GM04503 (cell line): ENCODE results near the gene DOCK2.

Experiments used
- DNase-seq: peaks from one replicate; pipeline ENCODE4 v3.0.0-alpha.2; 2012; ENCODE audit warnings: low read depth

The DOCK2 gene

DNA sequence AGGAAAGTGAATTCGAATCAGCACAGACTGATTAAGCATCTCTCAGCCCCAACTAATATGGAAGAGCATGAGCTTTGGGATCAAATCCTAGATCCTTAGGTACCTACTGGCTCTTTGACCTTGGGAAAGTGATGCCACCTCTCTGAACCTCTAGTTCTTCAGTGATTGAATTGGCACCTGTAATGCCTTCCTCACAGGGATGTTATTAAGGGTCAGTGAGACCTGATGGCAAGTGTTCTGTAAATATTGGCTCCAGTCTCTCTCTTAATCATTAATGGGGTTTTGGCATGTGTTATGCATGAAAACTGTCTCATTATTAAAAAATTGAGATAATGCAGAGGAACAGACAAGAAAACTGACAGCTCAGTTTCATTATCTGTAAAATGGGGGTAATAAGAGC, 227.4 kb downstream of the DOCK2 start:
- DNase-seq: no peak

DNA sequence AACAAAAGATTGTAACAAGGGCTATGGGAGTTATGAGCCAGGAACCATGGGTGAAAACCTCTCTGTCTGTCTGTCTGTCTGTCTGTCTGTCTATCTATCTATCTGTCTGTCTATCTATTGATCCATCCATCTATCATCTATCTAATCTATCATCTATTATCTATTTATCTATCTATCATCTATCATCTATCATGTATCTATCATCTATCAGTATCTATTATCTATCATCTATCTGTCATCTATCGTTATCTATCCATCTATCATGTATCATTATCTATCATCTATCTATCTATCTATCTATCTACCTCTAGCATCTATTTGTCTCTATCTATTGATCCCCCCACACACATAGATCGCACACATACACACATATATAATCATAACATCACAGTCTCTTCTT, 230.3 kb downstream of the DOCK2 start:
- no peak for DNase-seq

DNA sequence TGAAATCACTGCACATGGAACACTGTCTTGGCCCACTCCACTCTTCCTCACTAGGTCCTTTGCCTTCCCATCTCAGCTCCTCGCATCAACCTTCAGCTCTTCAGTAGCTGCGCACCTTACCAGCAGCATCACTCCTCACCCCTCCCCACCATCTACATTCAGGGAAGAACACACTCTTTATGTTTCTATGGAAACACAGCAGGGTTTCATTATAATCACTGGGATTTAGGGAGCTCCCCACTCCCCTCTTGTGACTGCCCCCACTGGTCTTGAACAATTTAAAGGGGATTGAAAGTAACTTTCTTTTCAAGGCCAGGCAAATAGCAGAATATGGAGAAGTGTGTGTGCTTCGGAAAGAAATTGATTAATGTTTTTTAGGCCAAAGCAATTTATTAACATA, 232.0 kb downstream of the DOCK2 start:
- DNase-seq: no peak

DNA sequence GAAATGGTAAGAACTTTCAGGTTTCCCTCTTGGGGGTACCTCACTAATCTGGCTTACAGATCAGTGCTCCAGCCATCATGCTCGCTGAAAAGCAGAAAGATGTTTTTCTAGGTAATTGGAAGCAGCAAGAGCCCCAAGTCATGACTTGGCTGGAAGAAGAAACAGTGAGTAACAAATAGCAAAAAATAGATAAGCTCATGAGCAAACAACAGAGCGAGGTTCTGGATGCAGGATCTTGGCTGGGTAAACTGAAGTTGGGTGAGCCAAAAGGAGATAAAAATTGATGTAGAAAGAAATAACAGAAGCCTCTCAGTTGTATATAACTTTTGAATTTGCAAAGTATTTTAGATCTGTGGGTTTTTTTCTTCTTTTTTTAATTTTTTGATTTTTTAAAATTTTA, 233.1 kb downstream of the DOCK2 start:
- DNase-seq: no peak

DNA sequence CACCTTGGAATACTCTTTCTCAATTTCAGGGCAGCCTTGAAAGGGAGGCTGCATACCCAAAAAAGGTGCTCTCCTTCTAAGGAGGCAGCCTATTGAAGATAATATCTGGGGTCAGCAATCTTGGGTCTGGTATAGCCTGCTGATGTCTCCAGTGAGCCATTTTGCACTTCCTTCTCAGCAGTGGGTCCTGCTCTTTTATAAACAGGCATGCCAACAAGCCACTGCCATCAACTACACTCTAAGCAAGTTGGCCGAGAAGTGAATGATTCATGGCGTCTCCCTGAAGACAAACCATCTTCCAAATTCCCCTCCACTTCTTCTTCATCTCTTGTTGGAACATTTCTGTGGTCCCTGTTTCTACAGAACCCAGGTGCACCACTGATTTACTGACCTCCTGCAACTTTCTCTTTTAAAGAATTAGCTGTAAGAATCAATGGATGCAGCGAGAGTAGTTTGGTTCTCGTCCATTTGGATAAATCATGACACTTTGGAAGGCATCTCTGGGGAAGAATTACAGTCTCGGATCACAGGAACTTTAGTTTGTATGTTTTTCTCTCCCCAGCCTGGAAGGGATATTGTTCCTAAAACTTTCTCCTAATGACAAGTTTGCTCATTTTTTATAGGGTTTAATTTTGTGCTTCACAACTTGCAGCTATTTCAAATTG, 234.9 kb downstream of the DOCK2 start:
- DNase-seq: no peak

DNA sequence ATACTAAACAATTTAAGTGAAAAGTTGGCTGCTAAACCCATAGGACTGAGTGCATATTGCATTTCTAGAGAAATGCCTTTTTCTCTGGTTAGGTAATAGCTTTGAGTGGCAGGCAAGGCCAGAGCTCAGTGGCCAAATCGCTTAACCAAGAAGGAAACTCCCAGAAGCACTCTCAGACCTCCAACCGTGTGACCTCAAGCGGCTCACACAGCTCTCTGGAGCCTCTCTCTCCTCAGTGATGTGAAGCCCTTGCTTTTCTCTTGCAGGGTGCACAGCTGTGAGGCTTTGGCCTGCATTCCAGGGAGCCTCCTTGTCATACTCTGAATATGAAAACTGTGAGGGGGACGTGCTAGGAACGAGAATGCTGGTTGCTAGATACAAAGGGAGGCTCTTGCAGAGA, 236.6 kb downstream of the DOCK2 start:
- no peak for DNase-seq

DNA sequence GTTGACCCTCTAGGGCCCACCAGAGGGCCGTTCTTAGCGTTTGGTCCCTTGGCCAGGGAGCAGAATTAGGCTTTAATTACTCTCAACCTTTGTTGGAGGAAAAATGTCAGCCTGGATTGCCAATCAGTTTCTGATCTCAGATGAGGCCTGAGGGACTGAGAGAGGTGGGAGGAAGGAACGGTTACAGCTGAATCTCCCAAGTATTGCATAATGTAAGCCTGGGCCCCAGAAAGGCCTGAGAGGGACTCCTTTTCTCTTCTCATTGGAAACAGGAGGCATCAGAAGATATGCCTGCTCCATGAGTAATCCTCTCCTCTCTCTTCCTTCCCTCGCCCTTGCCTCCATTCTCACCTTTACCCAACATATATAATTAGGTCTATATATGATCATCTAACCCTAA, 237.5 kb downstream of the DOCK2 start:
- DNase-seq: no peak

DNA sequence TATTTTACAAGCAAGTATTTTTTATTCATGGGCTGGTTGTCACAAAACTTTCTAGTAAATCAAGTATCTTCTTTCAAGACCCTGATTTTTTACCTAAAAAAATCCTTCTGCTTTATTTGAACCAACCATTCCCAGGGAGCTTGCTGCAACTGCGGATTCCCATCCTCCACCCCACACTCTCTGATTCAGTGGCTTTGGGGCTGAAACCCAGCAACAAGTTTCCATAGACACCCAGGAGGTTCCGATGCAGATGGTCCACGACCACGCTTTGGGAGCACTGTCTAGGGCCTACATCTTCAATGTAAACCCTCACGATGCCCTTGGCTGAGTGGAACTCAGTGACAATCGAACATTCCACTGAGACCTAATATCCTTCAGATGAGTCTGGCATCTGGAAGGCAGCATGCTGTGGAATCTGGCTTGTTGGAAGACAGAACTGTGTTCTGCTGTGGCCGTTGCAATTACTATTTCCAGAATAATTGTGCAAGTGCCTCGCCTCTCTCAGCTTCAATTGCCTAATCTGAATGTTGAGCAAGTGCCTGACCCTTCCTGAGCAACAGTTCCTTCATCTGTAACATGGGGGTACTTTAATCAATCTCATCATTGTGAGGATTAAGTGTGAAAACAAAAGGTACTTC, 238.1 kb downstream of the DOCK2 start:
- peak; percentile 71 for DNase-seq

DNA sequence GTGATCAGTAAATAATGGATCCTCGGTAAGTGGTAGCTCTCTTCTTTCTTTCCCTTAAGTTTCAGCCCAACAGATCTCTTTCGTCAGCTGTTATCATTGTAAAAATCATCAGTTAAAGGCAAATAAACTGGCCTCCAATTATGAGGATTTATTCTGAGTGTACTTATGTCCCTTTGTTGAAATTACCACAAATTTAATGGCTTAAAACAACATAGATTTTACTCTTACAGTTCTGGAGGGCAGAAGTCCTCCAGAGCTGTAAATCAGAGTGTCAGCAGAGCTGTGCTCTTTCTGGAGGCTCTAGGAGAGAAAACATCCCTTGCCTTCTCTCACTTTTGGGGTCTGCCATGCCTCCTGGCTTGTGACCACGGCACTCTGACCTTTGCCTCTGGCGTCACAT, 238.7 kb downstream of the DOCK2 start:
- DNase-seq: no peak

DNA sequence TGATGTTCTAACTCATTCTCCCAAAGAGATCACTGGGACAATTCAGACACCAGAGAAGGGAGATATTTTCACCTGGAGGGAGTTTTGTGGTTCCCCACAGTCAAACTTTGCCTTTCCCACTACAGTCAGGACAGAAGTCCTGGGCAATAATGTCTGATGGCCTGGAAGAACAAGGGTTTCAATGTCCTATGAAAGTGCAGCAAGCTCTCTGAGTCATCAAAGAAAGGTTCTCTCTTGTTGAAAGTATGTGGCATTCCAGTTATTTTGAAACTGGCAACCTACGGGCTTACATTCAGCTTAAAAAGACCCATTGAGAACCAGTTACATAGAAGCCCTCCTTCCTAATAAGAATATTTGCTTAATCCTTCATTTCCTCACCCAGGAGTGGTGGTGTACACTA, 239.3 kb downstream of the DOCK2 start:
- no peak for DNase-seq

DNA sequence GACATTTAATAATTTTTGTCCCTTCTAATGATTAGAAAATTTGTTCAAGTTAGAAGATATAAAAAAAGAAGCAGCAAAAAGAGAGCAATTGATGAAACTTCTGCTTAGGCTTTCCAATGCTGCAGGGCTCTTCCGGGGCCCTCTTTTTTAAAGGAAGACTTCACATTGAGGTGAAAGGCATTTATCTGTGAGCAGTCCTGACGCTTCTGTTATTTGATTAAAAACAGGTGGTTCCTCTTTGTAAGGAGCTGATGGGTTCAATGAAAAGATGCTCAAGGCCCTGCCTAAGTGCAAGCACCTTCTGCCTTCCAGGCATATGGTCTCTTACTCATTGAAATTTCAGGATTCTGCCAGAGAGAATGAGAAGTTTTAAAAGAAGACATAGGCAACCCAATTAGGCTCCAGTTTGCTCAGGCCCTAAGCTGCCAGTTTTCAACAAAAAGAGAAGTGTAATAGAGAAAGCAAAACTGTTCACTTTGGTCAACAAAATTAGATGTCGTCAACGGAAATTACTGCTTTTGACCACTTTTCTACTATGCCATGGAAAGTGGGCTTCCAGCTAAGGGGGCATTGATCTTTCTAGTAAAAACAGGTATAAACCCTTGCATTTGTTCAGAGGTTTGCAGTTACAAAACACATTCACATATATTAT, 243.1 kb downstream of the DOCK2 start:
- DNase-seq: no peak

DNA sequence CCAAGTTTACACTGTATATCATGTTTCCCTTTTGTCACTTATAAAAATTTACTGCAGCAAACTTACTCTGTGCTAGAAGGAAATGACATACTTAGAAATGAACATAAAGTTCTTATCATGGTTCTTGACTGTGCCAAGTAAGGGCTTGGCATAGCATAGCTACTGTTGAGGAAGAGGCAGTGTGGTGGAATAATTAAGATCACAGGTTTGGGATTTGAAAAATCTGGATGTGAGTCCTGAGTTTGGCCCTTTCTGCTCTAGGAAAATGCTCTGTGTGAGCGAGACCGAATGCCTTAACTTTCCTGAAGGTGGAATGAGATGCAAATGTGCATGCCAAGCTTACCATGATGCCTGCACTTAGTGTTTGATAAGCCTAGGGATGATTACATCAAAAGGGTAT, 243.7 kb downstream of the DOCK2 start:
- no peak for DNase-seq

DNA sequence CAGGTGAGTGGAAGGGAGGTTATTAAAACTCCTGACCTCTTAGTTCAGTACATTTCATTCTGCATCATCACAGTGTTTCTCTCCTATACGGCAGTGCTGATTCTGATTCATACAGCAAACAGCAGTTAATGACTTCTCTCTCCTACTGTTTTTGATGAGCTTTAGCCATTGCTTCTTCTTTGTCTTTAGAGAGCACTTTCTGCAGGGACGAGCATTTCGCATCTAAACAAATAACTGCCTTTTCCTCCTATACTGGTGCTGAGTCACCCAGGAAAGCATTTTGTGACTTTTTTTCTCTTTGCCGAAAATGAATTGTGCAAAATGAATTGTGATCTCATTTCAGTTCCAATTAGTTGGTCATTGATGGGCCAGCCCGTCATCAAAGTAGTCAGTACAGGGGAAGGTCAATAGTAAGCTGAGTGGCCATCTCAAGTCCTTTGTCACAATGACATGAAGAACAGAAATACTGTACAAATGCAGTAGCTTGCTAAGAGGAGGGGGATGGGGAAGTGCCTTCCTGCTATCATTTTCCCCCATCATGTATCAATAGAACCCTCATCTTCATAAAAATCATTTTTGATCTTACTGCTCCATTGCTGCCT, 244.7 kb downstream of the DOCK2 start:
- no peak for DNase-seq

DNA sequence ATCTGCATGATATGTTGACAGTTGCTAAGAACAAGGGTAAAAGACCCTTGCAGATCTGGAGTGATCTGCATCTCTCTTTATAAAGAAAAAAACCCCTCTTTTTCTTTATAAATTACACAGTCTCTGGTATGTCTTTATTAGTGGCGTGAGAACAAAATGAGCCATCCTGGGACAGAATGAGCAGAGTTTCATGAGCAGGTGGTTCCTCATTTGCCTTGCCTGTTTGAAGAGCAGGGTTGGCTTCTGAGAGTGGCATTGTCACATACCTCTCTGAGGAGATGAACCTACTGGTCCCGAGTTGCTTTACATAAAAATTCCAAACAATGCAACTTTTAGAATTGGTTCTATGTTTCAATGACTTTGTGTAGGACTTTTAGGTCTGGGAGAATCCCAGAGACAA, 249.0 kb downstream of the DOCK2 start:
- no peak for DNase-seq

DNA sequence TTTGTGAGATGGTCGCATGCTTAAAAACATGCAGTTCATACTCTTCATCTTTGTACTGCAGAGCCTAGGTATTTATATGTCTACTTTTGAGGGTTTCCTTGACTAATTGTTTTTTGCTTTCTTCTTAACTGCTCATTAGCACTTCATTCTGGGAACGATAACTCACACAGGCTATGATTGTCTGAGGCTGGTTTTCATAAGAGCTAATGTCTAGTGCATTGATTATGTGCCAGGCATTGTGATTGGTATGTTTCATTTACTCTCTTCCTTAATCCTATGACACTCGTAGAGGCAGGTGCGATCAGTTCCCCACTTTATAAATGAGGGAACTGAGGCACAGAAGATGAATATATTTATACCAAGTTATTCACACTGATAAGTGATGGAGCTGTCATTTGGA, 249.6 kb downstream of the DOCK2 start:
- DNase-seq: no peak

DNA sequence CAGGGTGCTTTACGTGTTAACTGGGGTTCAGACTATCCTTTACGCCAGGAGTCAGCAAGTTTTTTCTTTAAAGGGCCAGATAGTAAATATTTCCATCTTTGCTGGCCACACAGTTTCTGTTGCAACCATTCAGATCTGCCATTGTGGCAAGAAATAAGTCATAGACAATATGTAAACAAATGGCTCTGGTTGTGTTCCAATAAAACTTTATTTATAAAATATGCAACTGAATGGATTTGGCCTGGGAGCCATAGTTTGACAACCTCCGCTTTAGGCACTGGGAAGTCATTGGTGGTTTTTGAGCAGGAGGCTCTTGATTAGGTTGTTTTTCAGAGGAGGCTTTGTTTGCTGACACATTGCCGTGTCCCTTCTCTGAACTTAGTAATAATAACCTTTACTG, 252.5 kb downstream of the DOCK2 start:
- no peak for DNase-seq

DNA sequence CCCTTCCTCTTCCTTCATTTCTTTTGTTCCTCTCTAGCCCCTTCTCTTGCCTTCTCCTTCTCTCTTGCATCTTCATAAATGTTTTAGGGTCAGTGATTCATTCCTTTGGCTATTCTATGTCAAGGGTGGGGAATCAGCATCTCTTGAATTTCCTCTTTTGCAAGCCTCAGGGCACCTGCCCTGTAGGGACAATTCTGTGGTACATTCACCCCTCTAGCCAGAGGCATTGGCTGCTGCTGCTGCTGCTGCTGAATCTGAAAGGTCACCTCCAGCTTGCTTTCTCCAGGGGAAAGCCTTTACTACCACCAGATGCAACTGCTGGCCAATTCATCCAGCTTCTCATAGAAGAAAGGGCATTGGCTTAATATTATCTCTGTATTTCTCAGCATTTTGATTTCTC, 255.9 kb downstream of the DOCK2 start:
- no peak for DNase-seq

DNA sequence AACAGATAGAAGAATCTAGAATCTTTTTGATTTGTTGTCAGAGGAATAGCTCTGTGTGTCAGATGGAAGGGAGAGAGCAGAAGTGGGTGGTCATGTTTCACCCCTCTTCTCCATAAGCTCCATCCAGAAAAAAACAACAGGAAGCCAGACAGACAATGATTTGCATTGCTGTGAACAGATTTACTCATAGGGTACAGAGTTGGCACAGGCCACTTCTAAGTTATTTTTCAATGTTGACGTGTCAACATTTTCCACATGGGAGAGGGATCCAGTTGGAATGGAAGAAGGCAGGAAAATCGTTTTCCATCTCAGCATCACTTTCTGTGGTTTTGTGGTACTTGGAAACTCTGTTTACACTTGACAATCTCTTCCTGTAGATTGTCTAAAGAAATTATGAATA, 256.5 kb downstream of the DOCK2 start:
- no peak for DNase-seq

DNA sequence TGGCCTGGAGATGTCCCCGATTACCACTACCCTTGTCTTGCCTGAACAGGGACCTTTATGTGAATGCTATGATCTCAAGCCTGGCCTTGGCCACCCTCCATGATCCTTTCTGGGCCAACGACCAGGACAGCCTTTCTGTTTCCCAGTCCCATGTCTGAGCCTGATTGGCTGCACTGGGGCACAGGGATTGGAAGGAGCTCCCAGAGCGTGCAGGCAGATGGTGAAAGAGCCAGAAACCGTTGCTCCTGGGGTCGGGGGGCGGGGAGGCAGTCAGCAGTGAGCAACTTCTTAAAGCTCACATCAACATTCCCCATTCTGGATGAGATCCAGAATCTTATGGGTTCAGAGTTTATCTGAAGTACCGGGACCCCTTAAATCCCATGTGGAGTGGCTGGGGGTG, 258.9 kb downstream of the DOCK2 start:
- no peak for DNase-seq

DNA sequence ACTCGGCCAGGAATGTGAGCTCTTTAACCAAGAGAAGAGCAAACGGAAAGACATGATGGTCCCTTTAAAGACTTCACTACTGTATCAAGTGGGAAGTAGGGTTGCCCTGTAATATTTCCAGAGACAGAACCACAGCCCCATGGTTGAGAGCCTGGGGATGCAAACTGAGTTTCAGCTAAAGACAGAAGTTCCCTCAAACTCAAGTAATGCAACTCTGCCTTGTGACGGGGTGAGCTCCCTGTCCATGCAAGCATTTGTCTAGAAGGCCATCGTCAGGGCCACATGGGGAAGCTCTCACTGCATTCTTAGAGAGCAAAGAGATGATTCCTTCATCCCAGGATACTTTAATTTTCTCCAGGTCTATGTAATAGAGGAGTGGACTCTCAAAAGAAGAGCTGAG, 260.4 kb downstream of the DOCK2 start:
- DNase-seq: no peak

DNA sequence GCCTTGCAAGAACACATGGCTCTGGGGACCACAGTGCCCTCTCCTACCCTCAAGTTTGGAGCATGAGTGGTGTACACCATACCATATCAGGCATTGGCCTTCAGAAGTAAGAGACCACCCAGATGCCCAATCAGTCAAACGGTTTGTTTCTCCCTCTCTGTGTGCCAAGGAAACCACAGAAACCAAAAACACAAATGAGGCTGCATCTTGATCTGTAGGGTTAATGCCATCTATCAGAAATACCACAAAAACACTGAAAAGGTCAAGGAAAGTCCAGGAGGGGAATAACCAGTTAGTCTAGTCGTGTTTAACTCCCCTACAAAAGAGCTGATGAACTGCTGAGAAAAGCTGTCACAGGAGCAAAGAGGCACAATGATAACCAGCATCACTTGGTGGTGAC, 264.8 kb downstream of the DOCK2 start:
- DNase-seq: no peak

DNA sequence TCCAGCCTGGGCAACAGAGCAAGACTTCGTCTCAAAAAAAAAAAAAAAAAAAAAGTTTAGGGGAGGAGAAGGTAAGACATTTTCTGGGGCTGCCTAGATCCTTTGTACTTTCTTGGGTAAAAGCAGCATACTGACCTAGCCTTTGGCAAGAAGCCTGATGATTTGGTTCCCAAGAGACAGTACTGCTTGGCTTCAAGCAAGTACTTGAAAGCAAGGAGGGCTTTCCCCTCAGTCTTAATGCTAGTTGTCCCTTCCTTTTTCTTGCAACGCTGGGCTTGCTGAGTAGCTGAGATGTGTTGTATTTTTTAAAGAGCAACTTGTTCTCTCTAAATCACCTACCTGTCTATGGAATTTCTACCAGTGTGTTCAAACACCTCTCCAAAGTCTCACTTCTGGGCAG, 267.0 kb downstream of the DOCK2 start:
- DNase-seq: no peak

DNA sequence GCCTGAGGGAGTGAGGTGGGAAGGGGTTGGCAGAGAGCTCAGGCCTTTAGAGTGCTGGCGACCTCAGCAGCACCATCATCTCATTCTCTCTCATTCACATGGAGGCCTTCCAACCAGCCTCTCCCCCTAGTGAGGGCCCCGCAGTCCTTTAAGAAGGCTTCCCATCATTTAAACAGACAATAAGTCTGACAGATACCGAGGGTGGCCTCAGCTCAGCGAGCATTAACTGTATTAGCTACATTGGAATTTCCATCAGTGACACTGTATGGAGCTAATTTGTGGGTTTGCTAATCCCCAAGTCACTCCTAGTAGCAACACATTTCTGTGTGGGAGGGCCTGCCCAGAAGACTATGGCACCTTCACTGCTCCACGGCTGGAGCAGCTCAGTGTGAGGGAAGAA, 267.4 kb downstream of the DOCK2 start:
- DNase-seq: no peak
